H1 (cell line): ENCODE measurements around the gene TSHZ2. TPM values are rescaled to one million over a fixed set of nuclear protein-coding genes. Genes with fewer than 3 reads are reported as not detected.

Source experiments
- CTCF ChIA-PET: fragments of 300-600 bp; sonication (Branson Sonifier 250); formaldehyde crosslinking; loops from one replicate; lab custom pipeline; 2021; ENCODE audit not compliant: partially characterized antibody; lab: Charles Lee
- POLR2A ChIA-PET: fragments of 300-600 bp; sonication (Branson Sonifier 250); formaldehyde crosslinking; loops from one replicate; lab custom pipeline; 2021; ENCODE audit warnings: inconsistent platforms; ENCODE audit not compliant: partially characterized antibody; lab: Charles Lee
- DNase-seq, 2 experiments: peaks; one replicate each; pipeline versions ENCODE4 v3.0.0 to v3.0.0-alpha.2; 2010 to 2022; ENCODE audit warnings: low spot score in 2 of 2, low read depth in 1 of 2, mixed read lengths in 1 of 2
- FAIRE-seq: peaks from 2 replicates; lab custom pipeline; 2011; peaks lifted over from hg19 to GRCh38; lab: Jason Lieb, UNC
- H2AFZ ChIP-seq: 2 replicates; pipeline ENCODE4 v1.8.1; 2012; ENCODE audit warnings: low read length, inconsistent platforms
- H2AK5ac ChIP-seq: 2 replicates; pipeline ENCODE4 v1.6.1; 2013; ENCODE audit warnings: low read depth, low read length
- H2BK120ac ChIP-seq: replicated peaks from 2 replicates; pipeline ENCODE3; 2013; ENCODE audit warnings: low read depth, low read length, inconsistent platforms
- H2BK12ac ChIP-seq: 2 replicates; pipeline ENCODE4 v1.6.1; 2013; ENCODE audit warnings: low read depth, low read length
- H2BK15ac ChIP-seq: 2 replicates; pipeline ENCODE4 v1.6.1; 2013; ENCODE audit warnings: low read length
- H2BK20ac ChIP-seq: 2 replicates; pipeline ENCODE4 v1.6.1; 2013; ENCODE audit warnings: low read length
- H2BK5ac ChIP-seq: 2 replicates; pipeline ENCODE4 v1.6.1; 2013; ENCODE audit warnings: low read depth, low read length
- H3K14ac ChIP-seq: 2 replicates; pipeline ENCODE4 v1.6.1; 2013; ENCODE audit warnings: inconsistent platforms; ENCODE audit not compliant: insufficient read length
- H3K18ac ChIP-seq: 2 replicates; pipeline ENCODE4 v1.6.1; 2013; ENCODE audit warnings: low read length; ENCODE audit errors: extremely low read depth
- H3K23ac ChIP-seq: 2 replicates; pipeline ENCODE4 v1.6.1; 2013; ENCODE audit warnings: inconsistent platforms; ENCODE audit not compliant: insufficient read length
- H3K23me2 ChIP-seq: 2 replicates; pipeline ENCODE4 v1.6.1; 2013; ENCODE audit warnings: low read depth, low read length
- H3K27ac ChIP-seq: 2 replicates; pipeline ENCODE4 v1.6.1; 2011; ENCODE audit warnings: low read depth, low read length, inconsistent platforms
- H3K27me3 ChIP-seq, 4 experiments: replicated peaks in 1 of 4; 1 replicate in 1 of 4; 2 replicates in 3 of 4; pipeline versions ENCODE4 v1.6.1 to v1.8.1; 2011 to 2013; ENCODE audit warnings: low read length in 3 of 4, mild to moderate bottlenecking in 3 of 4, inconsistent platforms in 2 of 4, mixed read lengths in 2 of 4, moderate library complexity in 1 of 4; ENCODE audit not compliant: control insufficient read depth in 3 of 4, insufficient read depth in 3 of 4; ENCODE audit errors: extremely low read depth in 1 of 4
- H3K36me3 ChIP-seq, 4 experiments: 2 replicates each; pipeline versions ENCODE4 v1.6.1 to v1.8.1; 2011 to 2013; ENCODE audit warnings: mild to moderate bottlenecking in 4 of 4, low read length in 3 of 4, moderate library complexity in 2 of 4, control low read depth in 1 of 4, inconsistent platforms in 1 of 4; ENCODE audit not compliant: insufficient read depth in 4 of 4, control insufficient read depth in 2 of 4
- H3K4ac ChIP-seq: replicated peaks from 2 replicates; pipeline ENCODE3; 2013; ENCODE audit warnings: low read length, low read depth, mixed read lengths, inconsistent platforms; ENCODE audit not compliant: insufficient read length
- H3K4me1 ChIP-seq, 4 experiments: replicated peaks in 1 of 4; 1 replicate in 1 of 4; 2 replicates in 3 of 4; pipeline versions ENCODE4 v1.6.1 to v1.8.1; 2011 to 2013; ENCODE audit warnings: low read length in 3 of 4, inconsistent platforms in 2 of 4, mixed read lengths in 1 of 4; ENCODE audit not compliant: insufficient read depth in 4 of 4, control insufficient read depth in 3 of 4
- H3K4me2 ChIP-seq, 2 experiments: 2 replicates each; pipeline versions ENCODE4 v1.6.1 to v1.8.1; 2011 to 2013; ENCODE audit warnings: low read depth in 2 of 2, low read length in 2 of 2, control low read depth in 1 of 2, inconsistent platforms in 1 of 2, mild to moderate bottlenecking in 1 of 2; ENCODE audit not compliant: insufficient read depth in 1 of 2
- H3K4me3 ChIP-seq, 4 experiments: fragments of 200-600, 300-600 bp in 1 of 4; sonication (generic), shearing (Covaris generic), sonication (Bioruptor Twin) in 1 of 4; 2 replicates each; pipeline versions ENCODE4 v1.5.1 to v1.8.1; 2011 to 2016; ENCODE audit warnings: low read length in 4 of 4, low read depth in 3 of 4, control low read depth in 2 of 4, inconsistent platforms in 2 of 4, mild to moderate bottlenecking in 2 of 4, mixed read lengths in 1 of 4, moderate library complexity in 1 of 4; ENCODE audit not compliant: insufficient read depth in 2 of 4; ENCODE audit errors: extremely low read depth in 1 of 4
- H3K56ac ChIP-seq: replicated peaks from 2 replicates; pipeline ENCODE3; 2013; ENCODE audit warnings: low read depth, mild to moderate bottlenecking, mixed read lengths, low read length, inconsistent platforms; ENCODE audit not compliant: insufficient read length
- H3K79me1 ChIP-seq: 2 replicates; pipeline ENCODE4 v1.6.1; 2013; ENCODE audit warnings: low read depth, low read length, control low read depth
- H3K79me2 ChIP-seq, 2 experiments: 2 replicates each; pipeline versions ENCODE4 v1.6.1 to v1.8.1; 2012 to 2013; ENCODE audit warnings: low read length in 2 of 2, mild to moderate bottlenecking in 2 of 2, inconsistent platforms in 1 of 2; ENCODE audit not compliant: insufficient read depth in 2 of 2, control insufficient read depth in 1 of 2
- H3K9ac ChIP-seq, 4 experiments: replicated peaks in 1 of 4; 1 replicate in 1 of 4; 2 replicates in 3 of 4; pipeline versions ENCODE4 v1.6.1 to v1.8.1; 2011 to 2013; ENCODE audit warnings: low read depth in 3 of 4, low read length in 3 of 4, control low read depth in 2 of 4, mild to moderate bottlenecking in 2 of 4, moderate library complexity in 2 of 4, inconsistent platforms in 1 of 4; ENCODE audit errors: extremely low read depth in 1 of 4
- H3K9me3 ChIP-seq, 2 experiments: 2 replicates each; pipeline versions ENCODE4 v1.6.1 to v1.8.1; 2012 to 2013; ENCODE audit warnings: mild to moderate bottlenecking in 2 of 2, moderate library complexity in 2 of 2, control low read depth in 1 of 2, inconsistent platforms in 1 of 2, low read depth in 1 of 2, low read length in 1 of 2, mixed read lengths in 1 of 2; ENCODE audit not compliant: insufficient read depth in 2 of 2
- H4K20me1 ChIP-seq, 2 experiments: replicated peaks in 1 of 2; 2 replicates each; pipeline versions ENCODE3 to v1.8.1; 2011 to 2013; ENCODE audit warnings: inconsistent platforms in 2 of 2, low read length in 2 of 2, mild to moderate bottlenecking in 1 of 2; ENCODE audit not compliant: insufficient read depth in 2 of 2, control insufficient read depth in 1 of 2
- H4K5ac ChIP-seq: 2 replicates; pipeline ENCODE4 v1.6.1; 2013; ENCODE audit warnings: low read length, low read depth, mixed read lengths, inconsistent platforms; ENCODE audit not compliant: insufficient read length
- H4K8ac ChIP-seq: 2 replicates; pipeline ENCODE4 v1.8.0; 2013; ENCODE audit warnings: mild to moderate bottlenecking, moderate library complexity, low read length, inconsistent platforms; ENCODE audit not compliant: insufficient read depth; ENCODE audit errors: extremely low read depth
- H4K91ac ChIP-seq: replicated peaks from 2 replicates; pipeline ENCODE3; 2013; ENCODE audit warnings: low read length, mixed read lengths, inconsistent platforms; ENCODE audit not compliant: insufficient read length
- CTBP2 ChIP-seq: IDR thresholded peaks from 2 replicates; pipeline ENCODE4 v1.7.0; 2011; ENCODE audit warnings: borderline replicate concordance, mild to moderate bottlenecking, moderate library complexity, mixed read lengths, low read length; ENCODE audit not compliant: insufficient read depth, insufficient read length
- JUN ChIP-seq: IDR thresholded peaks from 2 replicates; pipeline ENCODE4 v1.6.1; 2011; ENCODE audit warnings: low read depth, mild to moderate bottlenecking, improper control_type of control experiment, low read length
- JUND ChIP-seq: IDR thresholded peaks from 2 replicates; pipeline ENCODE4 v1.6.1; 2011; ENCODE audit warnings: mild to moderate bottlenecking, improper control_type of control experiment, low read length
- POLR2A ChIP-seq, 2 experiments: IDR thresholded peaks; 1 replicate in 1 of 2; 2 replicates in 1 of 2; pipeline ENCODE4 v1.6.1; 2011; ENCODE audit warnings: low read depth in 2 of 2, low read length in 2 of 2, mild to moderate bottlenecking in 2 of 2; ENCODE audit errors: control extremely low read depth in 1 of 2
- RFX5 ChIP-seq: IDR thresholded peaks from 2 replicates; pipeline ENCODE4 v1.6.1; 2011; ENCODE audit warnings: low read depth, low read length, improper control_type of control experiment, borderline replicate concordance
- SIRT6 ChIP-seq: IDR thresholded peaks from one replicate; pipeline ENCODE4 v1.7.1; 2012; ENCODE audit warnings: low read length, inconsistent platforms
- WGBS, 2 experiments: shearing (Covaris generic) in 1 of 2; methylation state at CpG; one replicate each; pipeline versions ENCODE4 v1.1.6 to v1.1.7; 2013 to 2015; ENCODE audit warnings: low lambda C conversion rate in 2 of 2, mixed read lengths in 2 of 2, inconsistent platforms in 1 of 2, low coverage in 1 of 2, missing lambda C conversion rate in 1 of 2; ENCODE audit not compliant: insufficient replicate concordance in 2 of 2, insufficient coverage in 1 of 2, insufficient read length in 1 of 2; ENCODE audit errors: extremely low coverage in 1 of 2, missing lambda C conversion rate in 1 of 2; 5-methylcytosine and 5-hydroxymethylcytosine counted together
- polyA plus RNA-seq, 7 experiments: library from polyadenylated mRNA; depleted of rRNA in 3 of 7; stranded (reverse) in 5 of 7; unstranded in 2 of 7; fragments of >200 nt in 5 of 7; fragments of 200-250 nt in 2 of 7; gene quantifications; 1 replicate in 5 of 7; 2 replicates in 1 of 7; 4 replicates in 1 of 7; pipeline versions ENCODE4 v1.2.1 to v1.2.3, GENCODE V29; 2011 to 2013; ENCODE audit warnings: missing spikeins in 2 of 7, mixed read lengths in 2 of 7
- total RNA-seq: library from RNA; stranded (reverse); fragmentation: NEBNext Ultra II Directional; extraction: Animal tissue kit (Norgen Biotek cat#: 25700); gene quantifications from 2 replicates; pipeline ENCODE4 v1.2.1, GENCODE V29; 2021

The TSHZ2 gene
- total and polyA plus RNA-seq, 2 of the 8 experiments (the other 6 are each of a cell fraction or from before 2014, with no cell fraction given): 0.14 to 0.30 TPM

- POLR2A ChIA-PET: no interaction called here
- Histone ChIP-seq H3K4me2 (peak overlapping the region; percentile 29 to 51), H2BK15ac (no peak overlapping the region), H4K91ac (no peak overlapping the region), H3K4me1 (peaks cover 11 to 30% (median 19%) of the 10 kb centered on the region in 4 experiments; a peak in 6 of 7 replicates), H3K18ac (no peak overlapping the region), H2BK20ac (peak overlapping the region; percentile 37; the same call in 1 of the 2 replicates), H3K23ac (no peak overlapping the region), H3K4me3 (peak overlapping the region in 1 of 4 experiments; percentile 16; a peak in 1 of 8 replicates), H3K79me2 (no peaks in the 10 kb centered on the region), H3K56ac (no peak overlapping the region), H2BK12ac (no peak overlapping the region), H3K27me3 (no peaks in the 10 kb centered on the region), H4K20me1 (no peaks in the 10 kb centered on the region), H2BK5ac (no peak overlapping the region), H3K9ac (no peak overlapping the region), H3K4ac (no peak overlapping the region), H3K36me3 (no peaks in the 10 kb centered on the region), H3K14ac (no peak overlapping the region), H3K79me1 (no peaks in the 10 kb centered on the region), H3K23me2 (no peaks in the 10 kb centered on the region), H2BK120ac (peak overlapping the region; percentile 82), H4K8ac (no peak overlapping the region), H2AK5ac (no peak overlapping the region), H2AFZ (no peak overlapping the region)
- WGBS, 2 experiments: 20% methylated on average over 2 of the region's 2 CpGs; no CpG with 5 or more reads in 1 of the 2 experiments
- DNase-seq: no peak
- CTCF ChIA-PET: interaction anchor here (0.9 to 1.3 kb wide), 6 partner anchors 12 to 162 kb away, joined by 3 to 4 read pairs (median 3); no protein-coding TSS in a partner anchor
- peak; percentile 45 for FAIRE-seq
- no peak for TF ChIP-seq JUND
- TF ChIP-seq SIRT6: no peak
- no peak for TF ChIP-seq JUN
- no peak for TF ChIP-seq RFX5
- no peak for TF ChIP-seq CTBP2
- TF ChIP-seq POLR2A (IDR thresholded peaks at IDR 0.05; ENCODE audit: control extremely low read depth in 1 of 2, low read depth in 2 of 2, low read length in 2 of 2): no peak
- TF ChIP-seq, all 59 proteins: peak for 0
- no peak overlapping the region for H3K27ac ChIP-seq
- no peaks in the 10 kb centered on the region for H3K9me3 ChIP-seq
- H4K5ac ChIP-seq: no peak overlapping the region
These were observed 310.9 kb downstream of the TSHZ2 start for GRCh38 chr20:53283011-53283410.
